ENCODE data around the gene DOCK2. TPM values are rescaled to one million over a fixed set of nuclear protein-coding genes. Genes with fewer than 3 reads are reported as not detected.

Gene DOCK2
- total RNA-seq, 1 experiment from 2014 or later: 1.4 TPM

DNA sequence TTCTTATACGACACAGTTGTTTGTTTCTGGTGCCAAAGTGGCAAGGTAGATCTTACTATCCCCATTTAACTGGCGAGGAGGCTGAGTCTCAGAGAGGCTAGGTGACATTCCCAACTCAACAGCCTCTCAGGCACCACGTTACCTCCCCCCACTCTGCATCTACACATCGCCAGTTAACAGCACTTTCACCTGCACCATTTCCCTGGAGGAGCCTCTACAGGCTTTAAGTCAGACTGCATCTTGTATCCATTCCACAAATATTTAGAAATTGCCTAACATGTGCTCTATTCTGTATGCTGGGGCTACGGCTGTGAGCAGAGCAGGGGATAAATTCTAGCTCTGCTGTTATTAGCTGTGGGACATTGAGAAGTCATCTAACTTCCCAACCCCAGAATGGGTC, 174.6 kb downstream of the DOCK2 start:
- in situ Hi-C loops (cut with HindIII; ENCODE audit: low pct_unique_long_range_greater_than_20kb, low sequenced_read_pairs): no loop called here
- DNase-seq (ENCODE audit: low read depth, low spot score) (no peak), ATAC-seq (no peak)
- CTCF ChIA-PET: no interaction called here
- TF ChIP-seq TCF7L2 (IDR thresholded peaks at IDR 0.05; ENCODE audit: low read depth, low read length): no peak
- TF ChIP-seq SIN3A (IDR thresholded peaks at IDR 0.05; ENCODE audit: borderline replicate concordance, insufficient read depth, low read depth, low read length): no peak
- TF ChIP-seq, protein P1, sequence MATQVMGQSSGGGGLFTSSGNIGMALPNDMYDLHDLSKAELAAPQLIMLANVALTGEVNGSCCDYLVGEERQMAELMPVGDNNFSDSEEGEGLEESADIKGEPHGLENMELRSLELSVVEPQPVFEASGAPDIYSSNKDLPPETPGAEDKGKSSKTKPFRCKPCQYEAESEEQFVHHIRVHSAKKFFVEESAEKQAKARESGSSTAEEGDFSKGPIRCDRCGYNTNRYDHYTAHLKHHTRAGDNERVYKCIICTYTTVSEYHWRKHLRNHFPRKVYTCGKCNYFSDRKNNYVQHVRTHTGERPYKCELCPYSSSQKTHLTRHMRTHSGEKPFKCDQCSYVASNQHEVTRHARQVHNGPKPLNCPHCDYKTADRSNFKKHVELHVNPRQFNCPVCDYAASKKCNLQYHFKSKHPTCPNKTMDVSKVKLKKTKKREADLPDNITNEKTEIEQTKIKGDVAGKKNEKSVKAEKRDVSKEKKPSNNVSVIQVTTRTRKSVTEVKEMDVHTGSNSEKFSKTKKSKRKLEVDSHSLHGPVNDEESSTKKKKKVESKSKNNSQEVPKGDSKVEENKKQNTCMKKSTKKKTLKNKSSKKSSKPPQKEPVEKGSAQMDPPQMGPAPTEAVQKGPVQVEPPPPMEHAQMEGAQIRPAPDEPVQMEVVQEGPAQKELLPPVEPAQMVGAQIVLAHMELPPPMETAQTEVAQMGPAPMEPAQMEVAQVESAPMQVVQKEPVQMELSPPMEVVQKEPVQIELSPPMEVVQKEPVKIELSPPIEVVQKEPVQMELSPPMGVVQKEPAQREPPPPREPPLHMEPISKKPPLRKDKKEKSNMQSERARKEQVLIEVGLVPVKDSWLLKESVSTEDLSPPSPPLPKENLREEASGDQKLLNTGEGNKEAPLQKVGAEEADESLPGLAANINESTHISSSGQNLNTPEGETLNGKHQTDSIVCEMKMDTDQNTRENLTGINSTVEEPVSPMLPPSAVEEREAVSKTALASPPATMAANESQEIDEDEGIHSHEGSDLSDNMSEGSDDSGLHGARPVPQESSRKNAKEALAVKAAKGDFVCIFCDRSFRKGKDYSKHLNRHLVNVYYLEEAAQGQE (IDR thresholded peaks at IDR 0.05; ENCODE audit: insufficient read depth in 1 of 2, low read depth in 2 of 2, low read length in 1 of 2): no peak
- TF ChIP-seq, protein P2, sequence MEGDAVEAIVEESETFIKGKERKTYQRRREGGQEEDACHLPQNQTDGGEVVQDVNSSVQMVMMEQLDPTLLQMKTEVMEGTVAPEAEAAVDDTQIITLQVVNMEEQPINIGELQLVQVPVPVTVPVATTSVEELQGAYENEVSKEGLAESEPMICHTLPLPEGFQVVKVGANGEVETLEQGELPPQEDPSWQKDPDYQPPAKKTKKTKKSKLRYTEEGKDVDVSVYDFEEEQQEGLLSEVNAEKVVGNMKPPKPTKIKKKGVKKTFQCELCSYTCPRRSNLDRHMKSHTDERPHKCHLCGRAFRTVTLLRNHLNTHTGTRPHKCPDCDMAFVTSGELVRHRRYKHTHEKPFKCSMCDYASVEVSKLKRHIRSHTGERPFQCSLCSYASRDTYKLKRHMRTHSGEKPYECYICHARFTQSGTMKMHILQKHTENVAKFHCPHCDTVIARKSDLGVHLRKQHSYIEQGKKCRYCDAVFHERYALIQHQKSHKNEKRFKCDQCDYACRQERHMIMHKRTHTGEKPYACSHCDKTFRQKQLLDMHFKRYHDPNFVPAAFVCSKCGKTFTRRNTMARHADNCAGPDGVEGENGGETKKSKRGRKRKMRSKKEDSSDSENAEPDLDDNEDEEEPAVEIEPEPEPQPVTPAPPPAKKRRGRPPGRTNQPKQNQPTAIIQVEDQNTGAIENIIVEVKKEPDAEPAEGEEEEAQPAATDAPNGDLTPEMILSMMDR (IDR thresholded peaks at IDR 0.05): no peak
- TF ChIP-seq POLR2AphosphoS5 (IDR thresholded peaks at IDR 0.05; ENCODE audit: low read depth, low read length): no peak
- Histone ChIP-seq H3K4me3 (ENCODE audit: low read depth in 2 of 2, low read length in 2 of 2) (no peak overlapping the region), H3K36me3 (ENCODE audit: control insufficient read depth, insufficient read depth, low read length) (no peaks in the 10 kb centered on the region), H3K27me3 (ENCODE audit: control insufficient read depth, insufficient read depth, low read length) (no peaks in the 10 kb centered on the region), H3K4me1 (ENCODE audit: control insufficient read depth, insufficient read depth, low read length) (no peaks in the 10 kb centered on the region), H3K9me3 (ENCODE audit: control insufficient read depth, insufficient read depth, low read depth, low read length) (no peaks in the 10 kb centered on the region; the same call in 1 of the 2 replicates), H3K27ac (ENCODE audit: low read length) (no peak overlapping the region)
- BruUV-seq (replicated peaks): no TSS peak
- intact Hi-C loops (cut with micrococcal nuclease; ENCODE audit: unreplicated experiment): no loop called here
- POLR2A ChIA-PET: no interaction called here

DNA sequence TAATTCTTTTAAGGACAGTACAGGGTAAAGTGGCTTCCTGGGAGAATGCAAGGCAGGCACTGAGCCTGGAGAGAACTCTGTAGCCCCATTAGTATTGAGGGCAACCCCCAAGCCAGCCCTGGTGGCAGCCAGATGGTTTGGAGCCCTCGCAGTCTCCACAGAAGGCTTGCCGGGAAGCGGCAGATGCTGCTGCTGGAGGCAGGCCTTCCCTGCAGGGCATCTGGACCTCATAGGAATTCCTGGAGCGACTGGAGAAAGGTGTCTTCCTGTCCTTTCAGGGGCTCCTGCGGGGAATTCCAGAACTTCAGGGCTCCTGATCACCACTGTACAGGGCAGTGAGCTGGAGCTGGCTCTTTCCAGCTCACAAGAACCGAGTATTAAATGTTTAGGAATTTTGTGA, 175.7 kb downstream of the DOCK2 start:
- Histone ChIP-seq H3K36me3 (ENCODE audit: control insufficient read depth, insufficient read depth, low read length) (no peaks in the 10 kb centered on the region), H3K9me3 (ENCODE audit: control insufficient read depth, insufficient read depth, low read depth, low read length) (no peaks in the 10 kb centered on the region; the same call in 1 of the 2 replicates), H3K27ac (ENCODE audit: low read length) (no peak overlapping the region), H3K27me3 (ENCODE audit: control insufficient read depth, insufficient read depth, low read length) (no peaks in the 10 kb centered on the region), H3K4me1 (ENCODE audit: control insufficient read depth, insufficient read depth, low read length) (no peaks in the 10 kb centered on the region), H3K4me3 (ENCODE audit: low read depth in 2 of 2, low read length in 2 of 2) (no peak overlapping the region)
- BruUV-seq (replicated peaks): no TSS peak
- CTCF ChIA-PET: no interaction called here
- TF ChIP-seq POLR2AphosphoS5 (IDR thresholded peaks at IDR 0.05; ENCODE audit: low read depth, low read length): no peak
- TF ChIP-seq, protein P1 (IDR thresholded peaks at IDR 0.05; ENCODE audit: insufficient read depth in 1 of 2, low read depth in 2 of 2, low read length in 1 of 2): no peak
- TF ChIP-seq, protein P2 (IDR thresholded peaks at IDR 0.05): no peak
- TF ChIP-seq TCF7L2 (IDR thresholded peaks at IDR 0.05; ENCODE audit: low read depth, low read length): no peak
- TF ChIP-seq SIN3A (IDR thresholded peaks at IDR 0.05; ENCODE audit: borderline replicate concordance, insufficient read depth, low read depth, low read length): no peak
- POLR2A ChIA-PET: no interaction called here
- intact Hi-C loops (cut with micrococcal nuclease; ENCODE audit: unreplicated experiment) (no loop called here), in situ Hi-C loops (cut with HindIII; ENCODE audit: low pct_unique_long_range_greater_than_20kb, low sequenced_read_pairs) (no loop called here)
- ATAC-seq (no peak), DNase-seq (ENCODE audit: low read depth, low spot score) (no peak)
